ENCODE measurements around the gene ARHGAP6. TPM values are rescaled to one million over a fixed set of nuclear protein-coding genes. Genes with fewer than 3 reads are reported as not detected.

The ARHGAP6 gene
- total and polyA plus RNA-seq, 2 of the 4 experiments (the other 2 are of a cell fraction): 1.4 to 1.8 TPM

GRCh38 chrX:11349020-11349419 lies 316.7 kb downstream of the ARHGAP6 start:
- Histone ChIP-seq H3K9me3 (ENCODE audit: control insufficient read depth, insufficient read depth, low read length) (no peaks in the 10 kb centered on the region), H3K9ac (ENCODE audit: low read depth, low read length) (no peak overlapping the region), H3K14ac (replicated peaks; ENCODE audit: low read depth, low read length) (no peak overlapping the region), H2BK20ac (ENCODE audit: low read depth, low read length) (no peak overlapping the region), H2AK9ac (replicated peaks; ENCODE audit: low read depth, low read length, poor library complexity) (no peak overlapping the region), H3K23ac (ENCODE audit: low read depth, low read length) (no peak overlapping the region), H4K20me1 (ENCODE audit: insufficient read depth, low read length) (no peaks in the 10 kb centered on the region), H3K56ac (ENCODE audit: extremely low read depth, insufficient read depth, low read length) (no peak overlapping the region), H2BK15ac (ENCODE audit: low read depth, low read length) (no peak overlapping the region), H3K27ac (ENCODE audit: insufficient read depth, low read length) (no peak overlapping the region), H3K79me1 (ENCODE audit: low read depth in 1 of 2, low read length in 2 of 2) (no peaks in the 10 kb centered on the region), H3K9me1 (ENCODE audit: insufficient read depth, low read length) (peaks cover 4% of the 10 kb centered on the region), H2AFZ (replicated peaks; ENCODE audit: low read length, poor library complexity) (no peak overlapping the region), H3K4ac (ENCODE audit: low read depth, low read length) (no peak overlapping the region), H3K4me1 (ENCODE audit: control insufficient read depth, insufficient read depth, low read length) (peaks cover 3% of the 10 kb centered on the region; the same call in 1 of the 2 replicates), H4K91ac (ENCODE audit: insufficient read depth, low read depth, low read length) (no peak overlapping the region), H3K4me3 (ENCODE audit: insufficient read depth, low read depth, low read length) (no peak overlapping the region), H2AK5ac (ENCODE audit: low read depth, low read length) (no peak overlapping the region), H4K8ac (ENCODE audit: low read depth in 2 of 2, low read length in 2 of 2) (no peak overlapping the region), H2BK5ac (ENCODE audit: low read depth, low read length, poor library complexity, severe bottlenecking) (no peak overlapping the region), H2BK120ac (ENCODE audit: low read depth, low read length) (no peak overlapping the region), H3K4me2 (ENCODE audit: low read depth, low read length) (no peak overlapping the region), H4K5ac (ENCODE audit: low read depth, low read length) (no peak overlapping the region), H3K36me3 (ENCODE audit: control insufficient read depth, insufficient read depth, low read length) (no peaks in the 10 kb centered on the region), H3K27me3 (ENCODE audit: control insufficient read depth, insufficient read depth, low read length) (no peaks in the 10 kb centered on the region), H3K18ac (ENCODE audit: low read depth, low read length) (no peak overlapping the region)
- ChIA-PET CTCF (no interaction called here), POLR2A (ENCODE audit: unreplicated experiment) (no interaction called here)
- DNase-seq (no peak), ATAC-seq (ENCODE audit: low read depth) (no peak)
- BruUV-seq (replicated peaks): no TSS peak
- WGBS, 2 experiments (ENCODE audit: extremely low coverage in 2 of 2, insufficient read length in 1 of 2): no CpG with 5 or more reads among the region's 1 CpG
- TF ChIP-seq MAFK (IDR thresholded peaks at IDR 0.05; ENCODE audit: low read depth, low read length): peak; percentile 45; the same call in 1 of the 2 replicates
- TF ChIP-seq RAD21 (IDR thresholded peaks at IDR 0.05; ENCODE audit: low read length): no peak
- dilution Hi-C loops (cut with HindIII; ENCODE audit: low sequenced_read_pairs, unreplicated experiment): no loop called here
- intact Hi-C loops (cut with micrococcal nuclease): no loop called here
- in situ Hi-C loops (cut with MboI; ENCODE audit: low sequenced_read_pairs): no loop called here
